Heart left ventricle (tissue), 13 donors: ENCODE measurements around the gene NCR3LG1.

ENCODE experiments used
- CTCF ChIP-seq, 12 donors: fragments of 200-600 bp; sonication (generic) in 4 of 12; IDR thresholded peaks; one replicate each; pipeline versions ENCODE4 v1.5.0 to v1.8.0; 2018 to 2022; ENCODE audit warnings: antibody characterized with exemption in 12 of 12, mild to moderate bottlenecking in 5 of 12
- POLR2A ChIP-seq, 2 donors: fragments of 450-650 bp; IDR thresholded peaks; one replicate each; pipeline ENCODE4 v1.6.1; 2017; ENCODE audit warnings: antibody characterized with exemption in 2 of 2, mild to moderate bottlenecking in 2 of 2, moderate library complexity in 2 of 2
- donor health status: ischemic (EF 13 %, LVEDD 7.1; RV severe dilation, severe dysfunction).
- donor health status: DM: no; HTN: yes; CAD: no.
- donor health status: DM: no; HTN: no; CAD: no.
- donor health status: ischemic (EF 25% LVEDD 6.9; RV normal size, moderate dysfunction).
- donor health status: ischemic (EF 25% LVEDD 5.7; RV mildly dilated, moderate dysfunction).
- donor health status: ischemic (EF 35%, LVEDD 5.7; RV mildly dilated, moderate dysfunction).
- donor health status: nonischemic (EF 11% LVEDD 7.7; RV severe dilation, severe dysfunction).
- donor health status: DM: yes; HTN: yes; CAD: no.
- donor health status: PGD.
- donor health status: ischemic (EF 29% LVEDD 5.4; RV normal size, mild dysfunction).
- donor health status: nonischemic (EF 23%, LVEDD 6.1; RV moderate dilation, normal function).

- TF ChIP-seq POLR2A (IDR thresholded peaks at IDR 0.05) (no peak), CTCF (IDR thresholded peaks at IDR 0.05) (no peak)
Measured at GRCh38 chr11:17387811-17388210, 36.2 kb downstream of the NCR3LG1 start.
